ENCODE results near the gene HNRNPL. TPM values are rescaled to one million over a fixed set of nuclear protein-coding genes. Genes with fewer than 3 reads are reported as not detected.

HNRNPL gene
- total RNA-seq, 1 experiment from 2014 or later, result 710 TPM

- DNase-seq, result no peak
- Histone ChIP-seq H3K18ac (ENCODE audit: insufficient read length, low read depth, low read length) (no peak overlapping the region), H3K23ac (ENCODE audit: insufficient read length, low read depth, low read length) (no peak overlapping the region), H2AFZ (ENCODE audit: low read length) (no peak overlapping the region), H3K14ac (ENCODE audit: insufficient read depth, low read length) (no peak overlapping the region), H3T11ph (ENCODE audit: low read length) (no peak overlapping the region), H4K91ac (ENCODE audit: insufficient read length, low read depth, low read length) (no peak overlapping the region), H2BK15ac (ENCODE audit: low read depth, low read length) (no peak overlapping the region), H3K23me2 (ENCODE audit: insufficient read length, low read depth, low read length, poor library complexity, severe bottlenecking) (no peaks in the 10 kb centered on the region), H3K4ac (ENCODE audit: low read depth, low read length) (no peak overlapping the region), H2BK12ac (ENCODE audit: insufficient read length, low read depth, low read length) (no peak overlapping the region), H3K79me1 (ENCODE audit: insufficient read depth, low read depth, low read length, poor library complexity, severe bottlenecking) (no peaks in the 10 kb centered on the region), H4K20me1 (ENCODE audit: control insufficient read depth, insufficient read depth, insufficient read length) (no peaks in the 10 kb centered on the region), H3K4me2 (ENCODE audit: insufficient read depth, insufficient read length, low read length) (no peak overlapping the region), H3K4me1 (ENCODE audit: insufficient read depth, low read length) (no peaks in the 10 kb centered on the region), H3K56ac (ENCODE audit: insufficient read length, low read depth, low read length) (no peak overlapping the region), H2AK5ac (ENCODE audit: insufficient read length, low read length) (no peak overlapping the region), H2BK20ac (ENCODE audit: low read depth, low read length, poor library complexity, severe bottlenecking) (no peak overlapping the region), H3K27ac (ENCODE audit: insufficient read length, low read depth, low read length) (no peak overlapping the region), H4K8ac (replicated peaks; ENCODE audit: insufficient read length, low read depth, low read length) (no peak overlapping the region), H4K5ac (ENCODE audit: insufficient read length, low read depth, low read length) (no peak overlapping the region), H3K9me3 (ENCODE audit: control insufficient read depth, low read depth, low read length) (no peaks in the 10 kb centered on the region), H3K79me2 (ENCODE audit: insufficient read depth, low read length) (no peaks in the 10 kb centered on the region), H2BK120ac (ENCODE audit: low read depth, low read length, poor library complexity, severe bottlenecking) (no peak overlapping the region), H2BK5ac (ENCODE audit: insufficient read length, low read length) (no peak overlapping the region), H3K9ac (ENCODE audit: extremely low read depth, insufficient read length, low read length) (no peak overlapping the region), H3K27me3 (ENCODE audit: insufficient read depth, low read length) (no peaks in the 10 kb centered on the region)
- Mint-ChIP-seq H3K4me3 (no peak overlapping the region), H3K4me1 (peaks cover 6 to 7% of the 10 kb centered on the region in 2 experiments), H3K9me3 (peaks cover 9 to 12% of the 10 kb centered on the region in 2 experiments; a peak in 4 of 5 replicates), H3K27ac (no peak overlapping the region), H3K36me3 (ENCODE audit: insufficient read depth in 1 of 3, low read depth in 3 of 3) (peaks cover 28 to 52% (median 48%) of the 10 kb centered on the region in 3 experiments), H3K27me3 (ENCODE audit: low read depth) (0 out of 2 replicates have a peak, but pooled peaks cover 2% of the 10 kb centered on the region)
- no CpG with 5 or more reads among the region's 15 CpGs for WGBS (ENCODE audit: extremely low coverage, insufficient read length, low lambda C conversion rate)
- TF ChIP-seq CTCF (conservative IDR thresholded peaks at IDR 0.05), result no peak
Observed at GRCh38 chr19:38817081-38817480, 32.7 kb downstream of the HNRNPL start.
